Esophagus muscularis mucosa (tissue), 3 donors: ENCODE results near the gene AGBL1.

Source experiments
- POLR2A ChIP-seq: fragments of 450-650 bp; IDR thresholded peaks from one replicate; pipeline ENCODE4 v1.6.1; 2017; ENCODE audit warnings: antibody characterized with exemption, moderate library complexity, mild to moderate bottlenecking, low read depth
- TF ChIP-seq, protein P1 (sequence below), 3 experiments: fragments of 200-600 bp in 2 of 3; fragments of 450-650 bp in 1 of 3; sonication (generic) in 2 of 3; IDR thresholded peaks; one replicate each; pipeline ENCODE4 v1.5.1; 2017 to 2019; ENCODE audit warnings: antibody characterized with exemption in 3 of 3, mild to moderate bottlenecking in 2 of 3, moderate library complexity in 1 of 3

DNA sequence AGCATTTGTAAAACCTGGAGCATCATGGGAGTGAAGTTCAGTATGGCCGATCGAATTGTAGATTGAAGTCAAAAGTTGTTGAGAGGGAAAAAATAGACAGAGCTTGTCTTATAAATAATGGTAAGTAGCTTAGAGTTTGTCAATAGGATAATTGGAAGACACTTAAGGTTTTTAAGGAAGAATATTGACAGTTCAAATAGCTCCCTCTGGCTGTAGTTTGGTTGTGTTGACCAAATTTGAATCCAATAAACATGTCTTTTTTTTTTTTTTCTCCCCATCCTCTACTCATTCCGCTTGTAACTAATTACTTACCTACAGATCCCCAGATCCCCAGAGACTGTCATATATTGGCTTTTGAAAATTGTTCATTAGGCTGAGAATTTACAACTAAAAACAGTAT is 677.0 kb downstream of the AGBL1 start:
- TF ChIP-seq, protein P1, sequence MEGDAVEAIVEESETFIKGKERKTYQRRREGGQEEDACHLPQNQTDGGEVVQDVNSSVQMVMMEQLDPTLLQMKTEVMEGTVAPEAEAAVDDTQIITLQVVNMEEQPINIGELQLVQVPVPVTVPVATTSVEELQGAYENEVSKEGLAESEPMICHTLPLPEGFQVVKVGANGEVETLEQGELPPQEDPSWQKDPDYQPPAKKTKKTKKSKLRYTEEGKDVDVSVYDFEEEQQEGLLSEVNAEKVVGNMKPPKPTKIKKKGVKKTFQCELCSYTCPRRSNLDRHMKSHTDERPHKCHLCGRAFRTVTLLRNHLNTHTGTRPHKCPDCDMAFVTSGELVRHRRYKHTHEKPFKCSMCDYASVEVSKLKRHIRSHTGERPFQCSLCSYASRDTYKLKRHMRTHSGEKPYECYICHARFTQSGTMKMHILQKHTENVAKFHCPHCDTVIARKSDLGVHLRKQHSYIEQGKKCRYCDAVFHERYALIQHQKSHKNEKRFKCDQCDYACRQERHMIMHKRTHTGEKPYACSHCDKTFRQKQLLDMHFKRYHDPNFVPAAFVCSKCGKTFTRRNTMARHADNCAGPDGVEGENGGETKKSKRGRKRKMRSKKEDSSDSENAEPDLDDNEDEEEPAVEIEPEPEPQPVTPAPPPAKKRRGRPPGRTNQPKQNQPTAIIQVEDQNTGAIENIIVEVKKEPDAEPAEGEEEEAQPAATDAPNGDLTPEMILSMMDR (IDR thresholded peaks at IDR 0.05), result no peak
- TF ChIP-seq POLR2A, result no peak
